GM12872 (cell line): Measurements from ENCODE around the gene LDLRAD3.

Experiments
- CTCF ChIP-seq: IDR thresholded peaks from 3 replicates; pipeline ENCODE4 v1.5.1; 2011; ENCODE audit warnings: low read depth, mild to moderate bottlenecking, low read length, moderate library complexity; ENCODE audit not compliant: insufficient read depth

LDLRAD3 gene

GRCh38 chr11:36092314-36093030 lies 148.6 kb downstream of the LDLRAD3 start:
- TF ChIP-seq CTCF, result no peak

- TF ChIP-seq CTCF, result no peak
Observed at GRCh38 chr11:36093548-36093947, 149.7 kb downstream of the LDLRAD3 start.

GRCh38 chr11:36094164-36094563 lies 150.3 kb downstream of the LDLRAD3 start:
- TF ChIP-seq CTCF, result no peak

GRCh38 chr11:36095716-36096115 lies 151.9 kb downstream of the LDLRAD3 start:
- TF ChIP-seq CTCF, result no peak

- no peak for TF ChIP-seq CTCF
Observed at GRCh38 chr11:36097219-36097650, 153.4 kb downstream of the LDLRAD3 start.

GRCh38 chr11:36098087-36098486 lies 154.2 kb downstream of the LDLRAD3 start:
- no peak for TF ChIP-seq CTCF

- no peak for TF ChIP-seq CTCF
Observed at GRCh38 chr11:36098853-36099375, 155.1 kb downstream of the LDLRAD3 start.

GRCh38 chr11:36101466-36101865 lies 157.6 kb downstream of the LDLRAD3 start:
- no peak for TF ChIP-seq CTCF
